KMS-11 (cell line): Measurements from ENCODE around the gene ERLIN1.

Experiments used
- H2AFZ ChIP-seq: fragments of 200-600 bp; sonication (generic); 2 replicates; pipeline ENCODE4 v1.6.1; 2016; ENCODE audit warnings: antibody characterized with exemption, mixed run types, low read depth
- H3K27ac ChIP-seq: fragments of 200-600 bp; sonication (generic); 2 replicates; pipeline ENCODE4 v1.6.1; 2016; ENCODE audit warnings: mild to moderate bottlenecking, mixed run types
- H3K27me3 ChIP-seq: fragments of 200-600 bp; sonication (generic); 2 replicates; pipeline ENCODE4 v1.6.1; 2017; ENCODE audit warnings: mild to moderate bottlenecking, low read depth, mixed run types, moderate library complexity; ENCODE audit not compliant: insufficient read depth
- H3K36me3 ChIP-seq: fragments of 200-600 bp; sonication (generic); 2 replicates; pipeline ENCODE4 v1.6.1; 2017; ENCODE audit warnings: mild to moderate bottlenecking, mixed run types; ENCODE audit not compliant: insufficient read depth
- H3K4me1 ChIP-seq: fragments of 200-600 bp; sonication (generic); 2 replicates; pipeline ENCODE4 v1.6.1; 2016; ENCODE audit warnings: mild to moderate bottlenecking, low read depth, mixed run types; ENCODE audit not compliant: poor library complexity, severe bottlenecking
- H3K4me2 ChIP-seq: fragments of 200-600 bp; sonication (generic); 2 replicates; pipeline ENCODE4 v1.7.0; 2016; ENCODE audit warnings: mild to moderate bottlenecking, mixed run types
- H3K4me3 ChIP-seq: fragments of 200-600 bp; sonication (generic); IDR thresholded peaks from 2 replicates; pipeline ENCODE4 v1.6.1; 2017; ENCODE audit warnings: low read depth, low read length, mixed read lengths; ENCODE audit not compliant: insufficient read depth
- H3K79me2 ChIP-seq: fragments of 200-600 bp; sonication (generic); 2 replicates; pipeline ENCODE4 v1.6.1; 2016; ENCODE audit warnings: low read depth, mixed run types; ENCODE audit not compliant: insufficient read depth
- H3K9ac ChIP-seq: fragments of 200-600 bp; sonication (generic); 2 replicates; pipeline ENCODE4 v1.6.1; 2016; ENCODE audit warnings: mild to moderate bottlenecking, mixed run types
- H4K20me1 ChIP-seq: fragments of 200-600 bp; sonication (generic); 2 replicates; pipeline ENCODE4 v1.6.1; 2016; ENCODE audit warnings: mild to moderate bottlenecking, mixed run types; ENCODE audit not compliant: insufficient read depth
- TF ChIP-seq, protein P1 (sequence below): fragments of 200-600 bp; sonication (generic); conservative IDR thresholded peaks from 2 replicates; pipeline ENCODE4 v1.6.1; 2017; ENCODE audit warnings: low read depth, mild to moderate bottlenecking, antibody characterized with exemption, low read length, moderate library complexity, mixed read lengths

Gene ERLIN1

DNA sequence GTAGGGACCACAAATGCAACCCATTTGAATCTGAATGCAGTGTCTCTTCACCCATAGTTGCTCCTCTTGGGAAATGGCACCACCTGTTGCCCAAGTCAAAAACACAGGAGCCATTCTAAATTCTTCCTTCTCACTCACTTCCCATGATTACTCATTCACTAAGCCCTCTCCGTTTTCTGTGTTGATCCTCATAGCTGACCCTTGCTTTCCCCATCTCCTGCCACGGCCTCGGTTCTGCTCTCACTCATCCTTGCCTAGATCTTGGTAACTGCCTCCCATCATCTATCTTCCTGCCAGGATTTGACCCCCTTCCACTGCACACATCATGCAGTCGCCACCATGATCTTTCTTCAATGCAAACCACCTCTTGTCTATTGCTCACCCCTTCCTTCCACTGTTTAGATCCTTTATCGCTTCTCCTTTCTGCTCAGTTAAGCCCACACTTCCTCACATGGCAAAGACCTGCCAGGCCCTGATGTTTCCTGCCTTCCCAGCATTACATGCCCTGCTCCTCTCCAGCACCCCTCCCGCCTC lies 85.1 kb downstream of the ERLIN1 start:
- Histone ChIP-seq H2AFZ (no peak overlapping the region), H3K4me3 (no peak overlapping the region)

More for the DNA sequence above, 85.1 kb downstream of the ERLIN1 start:
- no peak overlapping the region for H3K27ac ChIP-seq
- H3K4me1 ChIP-seq = no peaks in the 10 kb centered on the region
- no peaks in the 10 kb centered on the region for H3K36me3 ChIP-seq
- no peak overlapping the region for H3K9ac ChIP-seq
- H4K20me1 ChIP-seq = no peaks in the 10 kb centered on the region
- H3K4me2 ChIP-seq = no peak overlapping the region
- no peaks in the 10 kb centered on the region for H3K27me3 ChIP-seq
- H3K79me2 ChIP-seq = no peaks in the 10 kb centered on the region
- TF ChIP-seq, protein P1, sequence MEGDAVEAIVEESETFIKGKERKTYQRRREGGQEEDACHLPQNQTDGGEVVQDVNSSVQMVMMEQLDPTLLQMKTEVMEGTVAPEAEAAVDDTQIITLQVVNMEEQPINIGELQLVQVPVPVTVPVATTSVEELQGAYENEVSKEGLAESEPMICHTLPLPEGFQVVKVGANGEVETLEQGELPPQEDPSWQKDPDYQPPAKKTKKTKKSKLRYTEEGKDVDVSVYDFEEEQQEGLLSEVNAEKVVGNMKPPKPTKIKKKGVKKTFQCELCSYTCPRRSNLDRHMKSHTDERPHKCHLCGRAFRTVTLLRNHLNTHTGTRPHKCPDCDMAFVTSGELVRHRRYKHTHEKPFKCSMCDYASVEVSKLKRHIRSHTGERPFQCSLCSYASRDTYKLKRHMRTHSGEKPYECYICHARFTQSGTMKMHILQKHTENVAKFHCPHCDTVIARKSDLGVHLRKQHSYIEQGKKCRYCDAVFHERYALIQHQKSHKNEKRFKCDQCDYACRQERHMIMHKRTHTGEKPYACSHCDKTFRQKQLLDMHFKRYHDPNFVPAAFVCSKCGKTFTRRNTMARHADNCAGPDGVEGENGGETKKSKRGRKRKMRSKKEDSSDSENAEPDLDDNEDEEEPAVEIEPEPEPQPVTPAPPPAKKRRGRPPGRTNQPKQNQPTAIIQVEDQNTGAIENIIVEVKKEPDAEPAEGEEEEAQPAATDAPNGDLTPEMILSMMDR = 0 out of 2 replicates have a peak, but pooled peaks have one; percentile 14
